Measurements from ENCODE around the gene G6PC3.

The G6PC3 gene

DNA sequence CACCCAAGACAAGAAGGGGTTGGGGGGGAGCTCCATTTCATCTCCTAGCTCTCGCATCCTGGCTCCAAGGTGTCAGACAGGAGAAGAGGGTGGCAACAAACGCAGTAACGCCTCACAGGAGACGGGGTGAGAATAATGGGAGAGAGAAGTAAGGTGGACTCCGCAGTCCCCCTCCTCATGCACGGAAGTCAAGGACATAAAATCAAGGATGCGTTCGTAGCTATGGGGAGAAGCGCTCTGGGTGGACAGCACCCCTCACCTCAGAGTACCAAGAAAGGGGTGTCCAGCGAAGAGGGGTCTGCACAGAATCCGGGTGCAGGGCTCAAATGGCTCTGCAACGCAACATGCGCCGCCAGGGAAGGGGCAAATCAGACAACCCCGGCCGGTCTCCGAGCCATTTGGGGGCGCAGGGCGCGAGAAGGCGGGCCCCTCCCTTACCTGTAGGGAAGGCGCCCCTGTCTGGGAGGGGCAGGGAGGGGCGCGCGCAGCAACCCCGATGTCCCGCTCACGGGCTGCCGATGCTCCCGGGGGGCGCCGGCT, 52.4 kb downstream of the G6PC3 start:
- no peak for TF ChIP-seq ZNF830 (tag by site-specific recombination; IDR thresholded peaks at IDR 0.05; ENCODE audit: low read depth)
- TF ChIP-seq, protein P1, sequence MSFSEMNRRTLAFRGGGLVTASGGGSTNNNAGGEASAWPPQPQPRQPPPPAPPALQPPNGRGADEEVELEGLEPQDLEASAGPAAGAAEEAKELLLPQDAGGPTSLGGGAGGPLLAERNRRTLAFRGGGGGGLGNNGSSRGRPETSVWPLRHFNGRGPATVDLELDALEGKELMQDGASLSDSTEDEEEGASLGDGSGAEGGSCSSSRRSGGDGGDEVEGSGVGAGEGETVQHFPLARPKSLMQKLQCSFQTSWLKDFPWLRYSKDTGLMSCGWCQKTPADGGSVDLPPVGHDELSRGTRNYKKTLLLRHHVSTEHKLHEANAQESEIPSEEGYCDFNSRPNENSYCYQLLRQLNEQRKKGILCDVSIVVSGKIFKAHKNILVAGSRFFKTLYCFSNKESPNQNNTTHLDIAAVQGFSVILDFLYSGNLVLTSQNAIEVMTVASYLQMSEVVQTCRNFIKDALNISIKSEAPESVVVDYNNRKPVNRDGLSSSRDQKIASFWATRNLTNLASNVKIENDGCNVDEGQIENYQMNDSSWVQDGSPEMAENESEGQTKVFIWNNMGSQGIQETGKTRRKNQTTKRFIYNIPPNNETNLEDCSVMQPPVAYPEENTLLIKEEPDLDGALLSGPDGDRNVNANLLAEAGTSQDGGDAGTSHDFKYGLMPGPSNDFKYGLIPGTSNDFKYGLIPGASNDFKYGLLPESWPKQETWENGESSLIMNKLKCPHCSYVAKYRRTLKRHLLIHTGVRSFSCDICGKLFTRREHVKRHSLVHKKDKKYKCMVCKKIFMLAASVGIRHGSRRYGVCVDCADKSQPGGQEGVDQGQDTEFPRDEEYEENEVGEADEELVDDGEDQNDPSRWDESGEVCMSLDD (tag by site-specific recombination; IDR thresholded peaks at IDR 0.05): peak; percentile 82; the same call in 1 of the 2 replicates
- peak; percentile 27; the same call in 1 of the 2 replicates for TF ChIP-seq ZNF561 (tag by site-specific recombination; IDR thresholded peaks at IDR 0.05; ENCODE audit: borderline replicate concordance)
- no peak for TF ChIP-seq FEZF1 (tag by site-specific recombination; IDR thresholded peaks at IDR 0.05)
- peak; percentile 8; the same call in 1 of the 2 replicates for TF ChIP-seq SP2 (tag by site-specific recombination; IDR thresholded peaks at IDR 0.05)
- TF ChIP-seq GLI4 (tag by site-specific recombination; IDR thresholded peaks at IDR 0.05): no peak
- TF ChIP-seq KLF1 (tag by site-specific recombination; IDR thresholded peaks at IDR 0.05): 0 out of 2 replicates have a peak, but pooled peaks have one; percentile 2
- TF ChIP-seq YY1 (tag by site-specific recombination; IDR thresholded peaks at IDR 0.05): 0 out of 2 replicates have a peak, but pooled peaks have one; percentile 21
- 0 out of 2 replicates have a peak, but pooled peaks have one; percentile 37 for TF ChIP-seq ZBTB7A (tag by site-specific recombination; IDR thresholded peaks at IDR 0.05; ENCODE audit: low read depth)
- TF ChIP-seq, protein P2, sequence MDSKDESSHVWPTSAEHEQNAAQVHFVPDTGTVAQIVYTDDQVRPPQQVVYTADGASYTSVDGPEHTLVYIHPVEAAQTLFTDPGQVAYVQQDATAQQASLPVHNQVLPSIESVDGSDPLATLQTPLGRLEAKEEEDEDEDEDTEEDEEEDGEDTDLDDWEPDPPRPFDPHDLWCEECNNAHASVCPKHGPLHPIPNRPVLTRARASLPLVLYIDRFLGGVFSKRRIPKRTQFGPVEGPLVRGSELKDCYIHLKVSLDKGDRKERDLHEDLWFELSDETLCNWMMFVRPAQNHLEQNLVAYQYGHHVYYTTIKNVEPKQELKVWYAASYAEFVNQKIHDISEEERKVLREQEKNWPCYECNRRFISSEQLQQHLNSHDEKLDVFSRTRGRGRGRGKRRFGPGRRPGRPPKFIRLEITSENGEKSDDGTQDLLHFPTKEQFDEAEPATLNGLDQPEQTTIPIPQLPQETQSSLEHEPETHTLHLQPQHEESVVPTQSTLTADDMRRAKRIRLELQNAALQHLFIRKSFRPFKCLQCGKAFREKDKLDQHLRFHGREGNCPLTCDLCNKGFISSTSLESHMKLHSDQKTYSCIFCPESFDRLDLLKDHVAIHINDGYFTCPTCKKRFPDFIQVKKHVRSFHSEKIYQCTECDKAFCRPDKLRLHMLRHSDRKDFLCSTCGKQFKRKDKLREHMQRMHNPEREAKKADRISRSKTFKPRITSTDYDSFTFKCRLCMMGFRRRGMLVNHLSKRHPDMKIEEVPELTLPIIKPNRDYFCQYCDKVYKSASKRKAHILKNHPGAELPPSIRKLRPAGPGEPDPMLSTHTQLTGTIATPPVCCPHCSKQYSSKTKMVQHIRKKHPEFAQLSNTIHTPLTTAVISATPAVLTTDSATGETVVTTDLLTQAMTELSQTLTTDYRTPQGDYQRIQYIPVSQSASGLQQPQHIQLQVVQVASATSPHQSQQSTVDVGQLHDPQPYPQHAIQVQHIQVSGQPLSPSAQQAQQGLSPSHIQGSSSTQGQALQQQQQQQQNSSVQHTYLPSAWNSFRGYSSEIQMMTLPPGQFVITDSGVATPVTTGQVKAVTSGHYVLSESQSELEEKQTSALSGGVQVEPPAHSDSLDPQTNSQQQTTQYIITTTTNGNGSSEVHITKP (tag by site-specific recombination; IDR thresholded peaks at IDR 0.05): 0 out of 2 replicates have a peak, but pooled peaks have one; percentile 6
- 0 out of 2 replicates have a peak, but pooled peaks have one; percentile 18 for TF ChIP-seq KLF9 (tag by site-specific recombination; IDR thresholded peaks at IDR 0.05; ENCODE audit: low read depth)
- peak; percentile 74 for TF ChIP-seq ZBTB26 (tag by site-specific recombination; optimal IDR thresholded peaks at IDR 0.05)
- peak; percentile 13; the same call in 1 of the 2 replicates for TF ChIP-seq GLIS2 (tag by site-specific recombination; IDR thresholded peaks at IDR 0.05)
- TF ChIP-seq, protein P3, sequence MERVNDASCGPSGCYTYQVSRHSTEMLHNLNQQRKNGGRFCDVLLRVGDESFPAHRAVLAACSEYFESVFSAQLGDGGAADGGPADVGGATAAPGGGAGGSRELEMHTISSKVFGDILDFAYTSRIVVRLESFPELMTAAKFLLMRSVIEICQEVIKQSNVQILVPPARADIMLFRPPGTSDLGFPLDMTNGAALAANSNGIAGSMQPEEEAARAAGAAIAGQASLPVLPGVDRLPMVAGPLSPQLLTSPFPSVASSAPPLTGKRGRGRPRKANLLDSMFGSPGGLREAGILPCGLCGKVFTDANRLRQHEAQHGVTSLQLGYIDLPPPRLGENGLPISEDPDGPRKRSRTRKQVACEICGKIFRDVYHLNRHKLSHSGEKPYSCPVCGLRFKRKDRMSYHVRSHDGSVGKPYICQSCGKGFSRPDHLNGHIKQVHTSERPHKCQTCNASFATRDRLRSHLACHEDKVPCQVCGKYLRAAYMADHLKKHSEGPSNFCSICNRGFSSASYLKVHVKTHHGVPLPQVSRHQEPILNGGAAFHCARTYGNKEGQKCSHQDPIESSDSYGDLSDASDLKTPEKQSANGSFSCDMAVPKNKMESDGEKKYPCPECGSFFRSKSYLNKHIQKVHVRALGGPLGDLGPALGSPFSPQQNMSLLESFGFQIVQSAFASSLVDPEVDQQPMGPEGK (tag by site-specific recombination; IDR thresholded peaks at IDR 0.05): peak; percentile 50
- Histone ChIP-seq H3K27ac (ENCODE audit: extremely low read depth, low read depth, low read length) (peak overlapping the region; percentile 88; the same call in 1 of the 2 replicates), H3K36me3 (ENCODE audit: control insufficient read depth in 2 of 2, insufficient read depth in 1 of 2, low read length in 2 of 2) (no peaks in the 10 kb centered on the region; a peak in 1 of 3 replicates), H3K9me3 (ENCODE audit: control insufficient read depth, insufficient read depth, low read depth, low read length) (no peaks in the 10 kb centered on the region), H3K4me3 (ENCODE audit: low read depth, low read length) (peak overlapping the region; percentile 64), H3K4me1 (ENCODE audit: control insufficient read depth, insufficient read depth, low read length) (no peaks in the 10 kb centered on the region; the same call in 1 of the 2 replicates)
- ChIA-PET POLR2A (interaction anchor here (0.5 to 4.1 kb wide), 33 partner anchors 11 to 807 kb away, joined by 3 to 34 read pairs (median 3); partner anchors contain the start of genes ASB16, G6PC3, LSM12 and NAGS), CTCF (interaction anchor here (0.5 to 2.6 kb wide), 20 partner anchors 8 to 208 kb away, joined by 3 to 22 read pairs (median 5); partner anchors contain the start of genes G6PC3 and LSM12)
